GM20000 (cell line): Measurements from ENCODE around the gene TM2D3.

Experiments
- DNase-seq: peaks from one replicate; pipeline ENCODE4 v3.0.0; 2012; ENCODE audit warnings: low spot score
- TF ChIP-seq, protein P1 (sequence below): IDR thresholded peaks from 2 replicates; pipeline ENCODE4 v1.5.1; 2012; ENCODE audit warnings: mild to moderate bottlenecking, control low read depth; ENCODE audit errors: extremely low read depth, missing control alignments

TM2D3 gene

DNA sequence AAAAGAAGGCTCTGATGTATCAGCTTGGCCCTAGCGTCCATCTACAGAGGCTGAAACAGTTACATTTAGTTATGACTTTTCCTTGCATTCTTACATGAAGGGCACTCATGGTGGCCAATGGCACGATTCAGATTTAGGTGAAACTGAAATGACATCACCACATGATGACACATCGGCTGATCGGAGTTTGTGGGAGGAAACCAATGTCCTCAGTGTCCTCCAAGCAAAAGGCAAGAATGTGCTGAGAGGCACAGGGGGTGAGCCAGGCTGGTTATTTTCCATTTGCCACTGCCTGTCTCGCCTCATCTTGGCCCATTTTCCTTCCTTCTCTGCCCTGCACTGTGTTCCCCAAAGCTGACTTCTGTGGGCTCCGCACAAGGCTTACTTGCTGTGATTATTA, 37.7 kb upstream of the TM2D3 start:
- no peak for DNase-seq
- TF ChIP-seq, protein P1, sequence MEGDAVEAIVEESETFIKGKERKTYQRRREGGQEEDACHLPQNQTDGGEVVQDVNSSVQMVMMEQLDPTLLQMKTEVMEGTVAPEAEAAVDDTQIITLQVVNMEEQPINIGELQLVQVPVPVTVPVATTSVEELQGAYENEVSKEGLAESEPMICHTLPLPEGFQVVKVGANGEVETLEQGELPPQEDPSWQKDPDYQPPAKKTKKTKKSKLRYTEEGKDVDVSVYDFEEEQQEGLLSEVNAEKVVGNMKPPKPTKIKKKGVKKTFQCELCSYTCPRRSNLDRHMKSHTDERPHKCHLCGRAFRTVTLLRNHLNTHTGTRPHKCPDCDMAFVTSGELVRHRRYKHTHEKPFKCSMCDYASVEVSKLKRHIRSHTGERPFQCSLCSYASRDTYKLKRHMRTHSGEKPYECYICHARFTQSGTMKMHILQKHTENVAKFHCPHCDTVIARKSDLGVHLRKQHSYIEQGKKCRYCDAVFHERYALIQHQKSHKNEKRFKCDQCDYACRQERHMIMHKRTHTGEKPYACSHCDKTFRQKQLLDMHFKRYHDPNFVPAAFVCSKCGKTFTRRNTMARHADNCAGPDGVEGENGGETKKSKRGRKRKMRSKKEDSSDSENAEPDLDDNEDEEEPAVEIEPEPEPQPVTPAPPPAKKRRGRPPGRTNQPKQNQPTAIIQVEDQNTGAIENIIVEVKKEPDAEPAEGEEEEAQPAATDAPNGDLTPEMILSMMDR: no peak

DNA sequence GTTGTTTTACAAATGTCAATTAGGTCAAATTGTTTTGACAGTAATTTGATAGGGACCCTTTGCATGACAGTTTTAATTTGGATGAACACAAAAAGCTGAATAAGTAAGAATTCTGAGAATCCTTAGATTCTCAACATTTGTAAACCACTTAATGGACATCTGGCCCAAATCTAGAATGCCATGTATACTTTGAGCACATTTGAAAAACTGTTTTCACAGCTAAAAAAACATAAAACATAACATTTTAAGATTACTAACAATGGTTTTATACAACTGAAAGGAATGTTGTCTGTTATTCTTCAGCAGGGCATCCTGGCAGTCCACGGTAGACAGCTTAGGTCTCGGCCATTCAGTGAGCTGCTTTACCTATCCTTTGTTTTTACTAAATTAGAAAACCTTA, 34.5 kb upstream of the TM2D3 start:
- no peak for DNase-seq
- TF ChIP-seq, protein P1: no peak

DNA sequence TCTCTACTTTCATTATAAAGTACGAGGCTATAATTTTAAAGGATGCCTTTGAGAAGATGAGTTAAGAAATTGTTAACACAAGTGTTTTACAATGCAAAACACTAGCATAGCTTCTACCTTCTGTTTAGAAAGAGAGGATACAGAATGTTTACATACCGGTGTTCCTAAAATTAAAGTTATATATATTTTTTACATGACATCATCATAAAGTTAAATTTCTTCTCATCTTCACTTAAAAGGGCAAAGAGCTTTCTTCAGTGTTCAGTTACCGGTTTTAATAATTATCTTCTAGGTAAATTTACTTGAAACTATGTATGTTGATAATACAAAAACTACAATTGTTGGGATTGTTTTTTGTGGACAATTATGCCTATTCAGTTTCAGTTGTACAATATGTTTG, 32.7 kb upstream of the TM2D3 start:
- no peak for DNase-seq
- TF ChIP-seq, protein P1: no peak

DNA sequence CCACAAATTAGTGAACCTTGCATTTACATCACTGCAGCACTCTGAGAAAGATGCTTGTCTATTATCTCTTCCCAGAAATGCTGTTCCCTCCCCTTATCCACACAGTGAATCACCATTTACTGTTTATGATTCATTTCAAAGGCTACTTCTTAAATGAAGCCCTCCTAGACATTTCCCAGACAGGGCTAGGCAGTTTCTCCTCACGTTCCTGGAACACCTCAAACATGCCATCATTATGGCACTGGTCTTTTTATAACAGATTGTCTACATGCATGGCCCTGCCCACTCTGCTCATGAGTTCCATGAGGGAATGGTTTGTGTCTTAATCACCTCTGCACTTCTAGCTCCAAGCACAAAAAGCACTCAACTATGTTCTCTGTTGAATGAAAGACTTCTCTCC, 32.2 kb upstream of the TM2D3 start:
- TF ChIP-seq, protein P1: no peak
- no peak for DNase-seq

DNA sequence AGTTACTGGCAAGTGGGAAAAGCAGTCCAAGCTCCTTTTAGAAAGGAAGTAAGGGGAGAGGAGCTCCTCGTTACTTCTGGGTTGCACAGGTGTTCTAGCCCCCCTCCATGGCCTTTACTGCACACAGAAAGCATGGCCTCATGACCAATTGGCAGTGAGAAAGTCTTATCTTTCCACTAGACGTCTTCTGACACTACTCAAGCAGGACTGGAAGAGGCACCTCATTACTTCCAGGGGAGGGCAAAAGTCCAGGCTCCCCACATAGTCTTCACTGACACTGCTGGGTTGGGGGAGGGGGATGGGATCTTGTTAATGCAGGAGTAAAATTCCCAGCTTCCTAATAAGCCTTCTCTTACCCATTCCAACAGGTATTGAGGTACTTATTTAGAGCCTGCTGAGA, 27.6 kb upstream of the TM2D3 start:
- TF ChIP-seq, protein P1: no peak
- no peak for DNase-seq

DNA sequence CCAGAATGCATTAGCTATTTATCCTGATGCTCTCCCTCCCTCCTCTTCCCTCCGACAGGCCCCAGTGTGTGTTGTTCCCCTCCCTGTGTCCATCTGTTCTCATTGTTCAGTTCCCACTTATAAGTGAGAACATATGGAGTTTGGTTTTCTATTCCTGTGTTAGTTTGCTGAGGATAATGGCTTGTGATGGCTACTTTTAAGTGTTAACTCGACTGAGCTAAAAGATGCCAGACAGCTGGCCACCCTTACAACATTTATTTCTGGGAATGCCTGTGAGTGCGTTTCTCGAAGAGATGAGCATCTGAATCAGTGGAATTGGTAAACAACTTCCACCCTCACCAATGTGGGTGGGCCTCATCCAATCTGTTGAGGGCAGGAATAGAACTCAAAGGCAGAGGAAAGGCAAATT, 24.7 kb upstream of the TM2D3 start:
- DNase-seq: no peak
- TF ChIP-seq, protein P1: no peak

DNA sequence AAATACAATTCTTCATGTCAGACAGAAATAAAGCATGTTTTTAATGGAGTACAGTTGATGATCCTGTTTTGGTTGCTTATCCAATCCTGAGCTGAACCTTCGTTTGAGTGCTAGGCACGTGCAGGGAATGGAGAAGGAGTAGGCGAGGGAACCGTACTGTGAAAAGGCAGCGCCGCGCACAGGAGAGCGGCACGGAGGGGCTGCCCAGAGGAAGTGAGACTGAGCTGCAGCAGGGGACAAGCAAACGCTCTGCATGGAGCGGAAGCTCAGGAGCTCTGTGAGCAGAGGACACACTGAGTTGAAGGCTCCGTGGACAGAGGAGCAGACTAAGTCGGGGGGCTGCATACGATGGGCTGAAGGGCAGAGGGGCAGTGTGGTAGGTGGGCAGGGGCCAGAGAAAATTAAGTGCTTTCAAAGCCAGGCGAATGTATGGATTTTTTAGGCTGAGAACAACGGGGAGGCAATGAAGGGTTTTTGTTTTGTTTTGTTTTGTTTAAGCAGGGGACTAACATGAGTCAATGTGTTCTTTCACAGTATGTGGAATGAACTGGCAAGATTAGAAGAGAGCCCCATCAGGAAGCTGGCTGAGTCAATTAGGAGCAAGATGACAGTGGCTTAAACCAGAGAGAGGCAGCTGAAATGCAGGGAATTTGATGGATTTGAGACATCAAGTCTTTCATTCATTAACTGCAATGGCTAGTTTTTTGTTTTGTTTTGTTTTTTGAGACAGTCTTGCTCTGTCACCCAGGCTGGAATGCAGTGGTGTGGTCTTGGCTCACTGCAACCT, 23.8 kb upstream of the TM2D3 start:
- DNase-seq: no peak
- TF ChIP-seq, protein P1: no peak
